Measurements from ENCODE around the gene SLC17A6.

SLC17A6 gene

GRCh38 chr11:22390283-22390655 lies 52.1 kb downstream of the SLC17A6 start:
- no peak for DNase-seq

- DNase-seq = no peak
These were observed 54.4 kb downstream of the SLC17A6 start for GRCh38 chr11:22392561-22392960.

DNA sequence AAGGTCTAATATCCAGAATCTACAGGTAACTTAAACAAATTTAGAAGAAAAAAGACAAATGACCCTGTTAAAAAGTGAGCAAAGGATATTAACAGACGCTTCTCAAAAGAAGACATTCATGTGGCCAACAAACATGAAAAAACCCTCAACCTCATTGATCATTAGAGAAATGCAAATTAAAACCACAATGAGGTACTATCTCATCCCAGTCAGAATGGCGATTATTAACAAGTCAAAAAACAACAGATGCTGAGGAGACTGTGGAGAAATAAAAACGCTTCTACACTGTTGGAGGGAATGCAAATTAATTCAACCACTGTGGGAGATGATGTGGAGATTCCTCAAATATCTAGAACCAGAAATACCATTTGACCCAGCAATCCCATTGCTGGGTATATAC lies 67.2 kb downstream of the SLC17A6 start:
- no peak for DNase-seq

GRCh38 chr11:22407267-22407666 lies 69.1 kb downstream of the SLC17A6 start:
- DNase-seq = no peak

GRCh38 chr11:22407921-22408320 lies 69.7 kb downstream of the SLC17A6 start:
- DNase-seq = no peak

- no peak for DNase-seq
These were observed 77.3 kb downstream of the SLC17A6 start for GRCh38 chr11:22415476-22415875.

- no peak for DNase-seq
These were observed 78.3 kb downstream of the SLC17A6 start for GRCh38 chr11:22416462-22416861.

DNA sequence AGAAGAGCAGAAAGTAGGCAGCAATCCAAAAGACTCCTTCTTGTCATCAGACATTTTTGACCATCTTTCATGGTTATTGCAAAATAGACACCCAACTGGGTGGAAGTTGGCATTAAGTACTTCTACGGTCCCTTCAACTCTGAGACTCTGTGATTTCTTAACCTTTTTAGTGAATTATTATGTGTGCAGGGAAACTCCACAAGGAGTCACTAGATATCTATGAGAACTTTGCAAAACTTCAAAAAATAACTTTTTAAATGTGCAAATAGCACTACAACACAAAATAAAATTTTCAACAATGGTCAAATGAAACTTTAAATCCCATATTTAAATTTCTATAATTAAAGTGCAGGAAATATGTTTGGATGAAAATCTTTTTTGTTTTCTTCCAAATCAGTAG lies 88.7 kb downstream of the SLC17A6 start:
- DNase-seq = no peak

Data from OCI-M1 (cell line).